RPMI8226 (cell line): ENCODE measurements around the gene SEZ6.

Source experiments
- DNase-seq: peaks from one replicate; pipeline ENCODE4 v3.0.0-alpha.2; 2015

Gene SEZ6

DNA sequence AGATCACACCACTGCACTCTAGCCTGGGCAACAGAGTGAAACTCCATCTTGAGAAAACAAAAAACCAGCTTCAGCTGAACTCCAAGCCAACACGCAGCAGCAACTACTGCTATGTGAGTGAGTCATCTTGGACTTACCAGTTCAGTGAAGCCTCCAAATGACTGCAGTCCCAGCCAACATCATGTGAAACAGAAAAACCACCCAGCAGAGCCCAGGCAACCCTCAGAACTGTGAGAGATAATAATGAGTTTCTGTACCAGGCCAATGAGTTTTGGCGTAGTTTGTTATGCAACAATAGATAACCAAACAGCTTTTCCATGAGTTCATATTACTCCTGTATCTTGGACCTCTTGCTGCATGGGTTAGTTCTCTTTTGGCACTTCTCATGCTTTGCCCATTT is 77.8 kb downstream of the SEZ6 start:
- no peak for DNase-seq

DNA sequence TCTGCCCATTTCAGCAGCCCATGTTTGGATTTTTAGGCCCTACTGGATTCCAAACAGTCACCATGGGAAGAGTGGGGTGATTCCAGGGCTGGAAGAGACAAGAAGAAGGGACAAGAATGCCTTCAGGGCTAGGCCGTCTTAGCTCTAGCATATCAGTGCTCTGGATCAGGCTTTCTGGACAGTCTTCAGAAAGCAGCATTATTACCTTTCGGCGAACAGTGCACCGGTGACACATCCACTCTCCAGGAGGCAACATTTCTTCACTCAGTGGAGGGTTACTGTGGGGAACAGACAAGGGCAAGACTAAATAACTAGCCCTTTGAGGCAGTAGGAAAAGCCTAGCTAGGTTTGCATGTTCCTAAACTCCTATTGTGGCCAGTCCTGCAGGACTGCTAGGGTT is 79.0 kb downstream of the SEZ6 start:
- DNase-seq: no peak

DNA sequence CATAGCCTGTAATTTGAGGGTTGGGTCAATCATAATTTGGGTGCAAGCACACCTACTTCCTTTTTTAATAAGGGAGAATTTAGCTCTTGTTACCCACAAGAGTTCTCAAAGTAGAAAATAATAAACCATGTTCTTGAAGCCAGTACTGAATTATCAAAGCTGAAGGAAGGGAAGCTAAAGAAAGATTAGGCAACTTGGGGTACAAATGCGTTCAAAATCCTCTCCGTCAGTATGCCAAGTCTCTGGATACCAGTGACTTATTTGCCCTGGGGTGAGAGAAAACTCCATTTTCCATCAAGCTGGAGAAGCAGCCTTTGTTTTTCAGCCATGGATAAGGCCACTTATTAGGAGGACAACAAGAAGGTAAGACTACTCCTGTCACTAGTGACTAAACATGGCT is 79.5 kb downstream of the SEZ6 start:
- no peak for DNase-seq

DNA sequence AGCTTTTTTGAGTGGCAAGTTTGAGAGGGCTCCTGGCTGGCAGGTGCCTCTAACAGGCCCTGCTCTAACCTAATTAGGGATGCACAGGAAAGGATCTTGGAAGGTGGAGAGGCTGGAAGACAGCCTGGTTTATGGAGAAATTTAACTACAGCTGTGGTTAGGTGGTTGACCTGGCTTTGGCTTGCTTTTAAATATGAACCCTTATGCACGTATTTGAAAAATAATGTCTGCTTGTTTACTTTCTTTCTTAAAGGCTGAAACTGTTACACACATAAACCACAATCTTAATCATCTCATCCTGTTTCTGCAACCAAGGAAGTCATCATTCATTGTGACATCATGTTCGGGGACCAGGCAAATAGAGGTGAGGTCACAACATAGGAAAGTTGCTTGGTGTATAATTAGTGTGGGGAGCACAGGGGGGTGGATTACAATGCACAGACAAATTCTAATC is 79.9 kb downstream of the SEZ6 start:
- no peak for DNase-seq

DNA sequence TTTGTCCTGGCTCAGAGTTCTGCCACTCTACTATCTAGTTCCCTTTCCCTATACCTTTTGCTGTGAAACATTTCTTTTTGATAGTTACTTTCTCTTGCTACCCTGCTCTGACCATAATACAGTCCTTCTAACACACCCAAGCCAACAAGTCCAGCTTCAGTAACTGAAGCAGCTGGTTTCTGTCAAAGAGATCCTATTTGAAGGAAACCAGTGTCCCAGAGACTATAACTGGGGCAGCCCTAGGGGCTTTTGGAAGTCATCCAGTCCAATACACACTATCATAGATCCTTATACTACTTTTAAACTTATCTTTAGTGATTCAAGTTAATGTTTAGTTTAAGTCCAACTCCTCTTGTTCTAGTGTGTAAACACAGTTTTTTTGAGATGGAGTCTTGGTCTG is 85.6 kb downstream of the SEZ6 start:
- DNase-seq: no peak

DNA sequence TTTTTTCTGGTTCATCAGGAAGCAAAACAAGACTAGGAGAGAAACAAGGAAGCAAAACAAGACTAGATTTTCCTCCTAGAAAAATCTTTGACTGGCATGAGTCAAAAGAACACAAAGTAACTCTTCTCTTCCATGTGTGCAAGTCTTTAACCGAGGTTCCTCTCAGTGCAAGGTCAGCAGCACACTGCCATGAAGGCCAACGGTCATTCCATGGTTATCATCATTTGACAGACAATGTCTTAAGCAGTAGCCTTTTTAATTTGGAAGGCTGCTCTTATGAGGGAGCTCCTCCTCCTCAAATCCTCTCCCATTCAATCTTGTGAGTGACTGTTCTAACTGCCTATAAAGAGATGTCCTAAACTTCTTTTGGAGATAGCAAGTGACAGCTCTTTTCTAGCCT is 87.5 kb downstream of the SEZ6 start:
- DNase-seq: no peak

DNA sequence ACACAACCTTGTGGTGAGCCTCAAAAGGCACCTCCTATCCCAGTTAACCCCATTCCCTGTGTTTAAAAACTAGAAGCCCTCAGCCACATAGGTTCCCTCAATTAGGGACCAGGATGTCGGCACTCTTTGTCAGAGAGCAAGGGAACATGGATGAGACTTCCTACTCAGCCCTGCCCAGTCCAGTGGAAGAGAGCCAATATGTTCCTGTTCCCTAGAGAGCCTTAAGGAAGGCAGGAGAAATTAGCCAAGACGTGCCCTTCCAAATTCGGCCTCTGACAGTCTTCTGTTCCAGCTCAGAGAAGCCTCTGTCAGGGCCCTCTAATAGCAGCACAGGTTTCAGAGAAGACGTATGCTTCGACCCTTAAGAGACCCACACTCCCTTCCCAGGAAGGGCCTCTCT is 88.4 kb downstream of the SEZ6 start:
- DNase-seq: no peak

DNA sequence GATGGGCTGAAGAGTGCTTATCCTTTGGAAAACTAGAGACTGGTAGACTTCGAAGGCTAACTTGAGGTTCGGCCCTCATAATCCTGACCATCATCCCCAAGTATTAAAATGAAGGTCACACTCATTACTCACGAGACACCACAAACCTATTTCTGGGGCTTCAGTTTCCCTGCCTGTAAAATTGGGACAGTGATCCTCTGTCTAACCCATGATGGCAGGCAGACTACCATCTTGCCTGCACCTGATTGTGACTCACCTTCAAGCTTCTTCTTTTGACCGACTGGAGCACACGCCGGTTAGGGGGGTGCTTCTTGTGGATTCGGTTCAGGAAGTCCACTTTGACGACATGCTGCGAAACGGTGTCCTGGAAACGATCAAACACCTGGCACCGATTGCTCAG is 88.8 kb downstream of the SEZ6 start:
- DNase-seq: no peak

DNA sequence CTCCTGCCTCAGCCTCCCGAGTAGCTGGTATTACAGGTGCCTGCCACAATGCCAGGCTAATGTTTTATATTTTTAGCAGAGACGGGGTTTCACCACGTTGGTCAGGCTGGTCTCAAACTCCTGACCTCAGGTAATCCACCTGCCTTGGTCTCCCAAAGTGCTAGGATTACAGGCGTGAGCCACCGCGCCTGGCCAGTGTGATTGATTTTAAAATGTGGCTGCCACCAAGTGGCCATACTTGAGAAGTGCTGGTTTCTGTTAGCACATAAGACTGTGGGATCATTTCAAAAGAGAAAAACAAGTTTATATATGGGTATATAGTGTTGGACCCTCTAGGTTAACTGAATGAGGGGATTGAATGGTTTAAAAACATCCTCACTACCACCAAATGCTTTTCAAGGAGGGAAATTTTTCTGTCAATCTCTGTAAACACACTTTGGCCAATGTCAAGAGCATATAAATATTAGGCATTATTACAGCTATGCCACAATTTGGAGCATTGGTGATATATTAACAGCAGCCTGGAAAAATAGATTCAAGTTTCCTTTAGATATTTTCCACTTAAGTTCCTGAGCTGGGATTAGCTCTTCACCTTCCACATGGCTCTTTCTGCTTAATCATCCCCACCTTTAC is 89.4 kb downstream of the SEZ6 start:
- DNase-seq: peak; percentile 49

DNA sequence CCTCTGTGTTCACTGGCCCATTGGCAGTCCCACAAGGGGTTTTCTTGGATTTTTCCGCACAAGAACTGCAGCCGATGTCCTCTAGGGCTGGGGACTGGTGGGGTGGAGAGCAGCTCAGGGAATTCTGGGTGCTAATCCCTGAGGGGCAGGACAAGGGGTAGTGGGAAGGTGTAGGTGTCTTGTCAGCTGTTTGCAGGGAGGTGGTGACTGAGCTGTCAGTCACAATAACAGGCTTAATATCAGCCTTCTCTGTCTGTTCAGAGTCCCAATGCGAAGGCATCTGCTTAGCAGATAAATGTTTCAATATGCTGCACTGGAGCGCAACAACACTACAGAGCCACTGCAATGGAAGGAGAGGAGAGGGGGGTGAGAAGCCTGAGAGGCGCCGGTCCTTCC is 92.9 kb downstream of the SEZ6 start:
- DNase-seq: no peak

DNA sequence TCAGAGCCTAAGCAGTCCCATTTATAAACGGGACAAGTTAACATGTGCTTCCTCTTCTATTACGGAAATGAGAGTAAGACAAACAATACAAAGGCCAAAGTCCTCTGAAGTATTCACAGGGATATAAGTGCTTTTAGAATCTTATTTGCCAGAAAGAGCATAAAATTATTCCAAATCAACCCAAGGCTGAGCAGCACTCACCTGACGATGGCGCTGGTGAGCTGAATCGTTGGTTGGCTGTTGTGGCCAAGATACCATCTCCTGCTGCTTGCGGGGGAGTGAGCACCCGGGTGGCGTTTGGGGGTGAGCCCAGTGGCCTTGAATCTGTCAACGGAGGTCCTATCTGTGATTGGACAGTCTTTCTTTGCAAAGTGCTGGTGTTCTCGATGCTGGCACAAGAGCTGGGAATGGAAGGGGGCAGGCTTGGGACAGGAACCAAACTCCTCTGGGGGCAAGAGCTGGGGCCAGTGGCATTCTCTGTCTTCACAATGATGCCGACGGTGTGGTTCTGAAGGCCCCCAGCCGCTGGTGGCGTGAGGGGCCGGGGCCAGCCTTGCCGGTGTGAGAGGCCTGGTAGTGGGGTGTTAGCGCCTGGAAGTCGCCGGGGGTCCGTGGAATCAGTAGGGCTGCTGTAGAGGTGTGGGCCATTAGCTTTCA is 93.4 kb downstream of the SEZ6 start:
- DNase-seq: no peak

DNA sequence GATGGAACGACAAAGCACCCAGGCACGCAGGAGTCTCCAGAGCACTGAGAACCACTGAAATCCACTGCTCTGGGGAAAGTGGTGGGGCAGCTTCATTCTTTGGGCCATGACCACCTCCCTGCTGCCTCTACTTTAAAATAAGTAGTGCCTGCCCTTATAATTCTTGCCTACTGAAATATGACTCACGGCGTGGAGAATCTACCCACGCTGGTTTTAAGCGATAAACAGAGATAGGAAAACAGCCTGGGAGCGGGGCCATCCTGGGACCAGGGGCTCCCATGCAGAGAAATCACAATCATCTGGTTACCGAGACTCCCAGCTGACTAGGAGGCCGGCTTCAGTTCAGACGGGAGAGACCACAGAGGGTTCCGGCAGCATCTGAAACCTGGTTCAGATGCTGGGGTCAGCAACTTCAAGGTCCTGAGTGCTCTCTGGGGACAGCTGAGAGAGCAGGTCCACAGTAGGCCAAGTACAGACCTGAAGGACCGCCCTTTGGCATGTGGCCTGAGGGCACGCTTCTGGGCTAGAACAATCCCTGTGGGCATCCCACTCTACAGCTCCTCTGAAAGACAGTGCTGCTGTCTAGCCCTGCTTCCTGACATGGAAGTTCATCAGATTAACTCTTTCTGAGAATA is 94.3 kb downstream of the SEZ6 start:
- no peak for DNase-seq

DNA sequence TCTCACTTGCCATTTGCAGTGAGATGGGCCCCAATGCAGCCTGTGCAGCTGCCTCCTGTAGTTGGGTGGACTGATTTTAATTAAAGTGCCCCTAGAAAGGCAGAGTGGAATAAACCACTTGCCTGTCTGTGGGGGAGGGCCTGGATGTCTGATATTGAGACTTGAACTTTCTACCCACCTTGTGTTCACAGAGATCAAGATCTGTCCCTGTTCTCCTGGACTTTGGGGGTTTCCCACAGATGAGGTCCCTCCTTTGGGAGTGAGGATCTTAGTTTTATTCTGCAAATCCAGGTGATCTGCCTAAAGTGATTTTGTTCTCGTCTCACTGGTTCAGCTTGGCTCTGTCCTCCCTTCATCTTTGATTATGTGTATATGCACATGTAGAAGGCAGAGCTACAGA is 95.3 kb downstream of the SEZ6 start:
- no peak for DNase-seq

DNA sequence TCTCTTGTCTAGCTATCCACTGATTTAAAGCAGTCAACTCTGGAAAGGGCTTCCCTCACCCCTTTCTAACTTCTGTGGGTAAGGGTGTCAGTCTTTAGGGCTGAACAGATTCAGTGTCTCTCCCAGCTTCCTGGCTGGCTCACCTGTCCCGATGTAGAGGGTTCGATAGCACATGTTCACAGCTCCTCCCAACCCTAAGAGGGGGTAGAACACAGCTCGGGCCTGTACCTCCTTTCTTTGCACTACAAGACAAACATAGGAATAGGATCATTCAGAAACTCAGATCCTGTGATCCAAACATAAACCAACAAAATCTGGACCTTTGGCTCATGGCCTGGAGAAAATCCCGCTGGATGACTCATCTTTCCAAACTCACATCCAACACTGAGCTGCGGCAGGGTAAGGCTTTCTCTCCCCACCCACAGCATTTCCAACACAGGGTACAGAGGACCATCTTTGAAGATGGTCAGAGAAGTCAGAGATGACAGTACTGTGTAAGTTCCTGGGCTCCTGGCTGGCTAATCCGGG is 97.1 kb downstream of the SEZ6 start:
- DNase-seq: no peak

DNA sequence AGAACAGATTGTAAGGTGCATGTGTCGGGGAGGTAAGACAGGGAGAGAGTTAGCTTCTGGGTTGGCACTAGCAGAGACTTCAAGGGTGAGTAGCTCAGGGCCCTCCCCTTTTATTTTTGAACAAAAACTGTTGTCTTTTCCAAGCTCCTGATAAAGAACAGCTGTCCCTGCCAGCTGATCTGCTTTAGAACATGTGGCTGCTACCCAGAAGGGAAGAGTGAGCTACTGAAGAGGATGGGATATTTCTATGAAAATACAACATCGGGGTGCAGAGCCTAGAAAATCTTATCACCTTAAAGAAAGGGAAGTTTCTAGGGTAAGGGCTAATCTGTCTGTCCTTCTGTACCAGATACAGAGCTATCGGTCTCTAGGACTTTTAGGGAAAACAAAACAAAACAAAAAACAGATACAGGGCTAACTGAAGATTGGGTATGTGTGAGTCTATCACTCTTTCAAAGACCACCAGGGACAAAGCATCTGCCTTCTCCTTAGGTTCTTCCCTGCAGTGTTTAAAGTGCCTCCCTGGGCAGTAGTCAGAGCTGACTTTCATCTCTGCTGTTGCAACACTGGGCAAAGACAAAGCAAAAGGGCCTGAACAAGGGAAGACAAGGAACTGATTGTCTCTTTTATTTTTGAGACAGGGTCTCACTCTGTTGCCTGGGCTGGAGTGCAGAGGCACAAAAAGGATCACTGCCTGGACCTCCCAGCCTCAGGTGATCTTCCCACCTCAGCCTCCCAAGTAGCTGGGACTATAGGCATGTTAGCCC is 97.9 kb downstream of the SEZ6 start:
- DNase-seq: no peak

DNA sequence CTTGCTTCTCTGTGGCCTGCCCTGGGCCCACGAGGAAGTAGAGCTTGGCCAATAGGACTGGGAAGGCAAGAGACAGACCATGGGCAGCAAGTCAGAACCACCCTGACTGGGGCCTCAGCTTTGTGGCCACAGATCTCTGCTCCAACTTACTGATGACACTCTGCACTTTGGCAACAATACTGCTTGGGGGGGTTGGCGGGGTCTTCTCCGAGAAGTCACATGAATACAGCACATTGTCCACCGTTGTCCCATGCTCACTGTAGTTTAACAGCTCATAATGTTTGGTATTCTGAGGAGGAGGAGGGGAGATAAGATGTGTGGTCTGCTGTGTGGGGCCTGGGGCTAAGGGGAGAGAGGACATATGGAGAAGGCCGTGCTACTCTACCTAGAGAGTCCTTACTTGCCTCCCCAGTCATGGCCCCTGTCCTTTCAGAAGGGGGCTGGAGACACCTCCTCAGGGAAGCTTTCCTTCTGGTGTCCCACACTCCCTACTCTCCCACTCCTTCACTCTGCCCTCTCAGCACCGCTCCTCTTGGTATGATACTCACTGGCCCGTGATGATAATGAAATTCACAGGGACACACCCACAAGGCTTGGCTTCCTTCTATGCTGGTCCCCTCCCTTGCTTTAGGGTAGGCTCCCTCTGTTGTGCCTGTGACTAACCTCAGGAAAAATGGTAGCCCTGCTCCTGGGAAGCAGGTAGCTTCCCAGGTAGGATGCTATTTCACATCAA is 99.0 kb downstream of the SEZ6 start:
- no peak for DNase-seq

DNA sequence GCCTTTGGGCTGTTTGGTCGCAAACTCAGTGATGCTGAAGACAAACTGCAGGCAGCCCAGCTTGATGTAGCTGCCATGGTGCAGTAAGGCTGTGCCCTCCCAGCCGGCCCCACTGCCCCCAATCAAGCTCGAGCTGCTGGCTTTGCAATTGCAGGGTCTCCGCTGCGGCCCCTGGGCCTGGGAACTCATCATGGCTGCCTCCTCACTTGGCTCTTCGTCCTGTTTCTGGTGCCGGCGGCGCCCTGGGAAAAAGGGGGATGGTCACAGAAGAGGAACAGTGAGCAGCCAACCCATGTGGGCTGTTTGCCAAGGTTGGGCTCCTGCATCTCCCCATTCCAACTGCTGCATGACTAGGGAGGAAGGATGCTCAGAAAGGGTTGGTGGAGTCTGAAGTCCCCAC is 99.6 kb downstream of the SEZ6 start:
- DNase-seq: no peak
